K562 (cell line): ENCODE measurements around the gene ERCC6L.

Source experiments
- CEBPB ChIP-seq: fragments of 450-650 bp; IDR thresholded peaks from 2 replicates; pipeline ENCODE4 v1.6.1; 2016; ENCODE audit warnings: missing genetic modification characterization, missing compliant biosample characterization
- CTCF ChIP-seq, 3 experiments: IDR thresholded peaks in 2 of 3; conservative IDR thresholded peaks in 1 of 3; 2 replicates each; pipeline ENCODE4 v1.5.1; 2011 to 2012; ENCODE audit warnings: low read length in 3 of 3, mild to moderate bottlenecking in 3 of 3, control low read depth in 2 of 3, improper control_type of control experiment in 1 of 3, inconsistent platforms in 1 of 3, low read depth in 1 of 3, mixed read lengths in 1 of 3, moderate library complexity in 1 of 3; ENCODE audit not compliant: insufficient read depth in 2 of 3
- EZH2 ChIP-seq: IDR thresholded peaks from 2 replicates; pipeline ENCODE4 v1.6.1; 2012; ENCODE audit warnings: low read depth, mild to moderate bottlenecking, inconsistent platforms, low read length, borderline replicate concordance
- KLF1 ChIP-seq: fragments of 450-650 bp; IDR thresholded peaks from 2 replicates; pipeline ENCODE4 v1.6.1; 2016; ENCODE audit warnings: missing genetic modification characterization, missing compliant biosample characterization
- MYC ChIP-seq, 2 experiments: fragments of 250-450 bp in 1 of 2; sonication (Bioruptor Pico) in 1 of 2; IDR thresholded peaks; 2 replicates each; pipeline versions ENCODE4 v1.5.1 to v1.6.1; 2012 to 2021; ENCODE audit warnings: low read depth in 2 of 2, borderline replicate concordance in 1 of 2, improper control_type of control experiment in 1 of 2, low read length in 1 of 2, mild to moderate bottlenecking in 1 of 2, moderate library complexity in 1 of 2
- NR2C2 ChIP-seq, 2 experiments: fragments of 200-800 bp in 1 of 2; sonication (Bioruptor generic) in 1 of 2; sonication (generic) in 1 of 2; formaldehyde crosslinking in 1 of 2; IDR thresholded peaks; 2 replicates each; pipeline versions ENCODE4 v1.6.1 to v1.8.0; 2016 to 2022; ENCODE audit warnings: mild to moderate bottlenecking in 1 of 2, missing compliant biosample characterization in 1 of 2, missing genetic modification characterization in 1 of 2, missing genetic modification reagents in 1 of 2
- POLR2AphosphoS2 ChIP-seq: IDR thresholded peaks from 2 replicates; pipeline ENCODE4 v1.6.1; 2012; ENCODE audit warnings: low read length, improper control_type of control experiment
- SP2 ChIP-seq: IDR thresholded peaks from 2 replicates; pipeline ENCODE4 v1.6.1; 2011; ENCODE audit warnings: mild to moderate bottlenecking, low read depth, low read length, moderate library complexity; ENCODE audit not compliant: poor library complexity, severe bottlenecking; ENCODE audit errors: extremely low read depth
- THRB ChIP-seq: fragments of 450-650 bp; formaldehyde crosslinking; conservative IDR thresholded peaks from 2 replicates; pipeline ENCODE4 v1.4.0; 2022; ENCODE audit warnings: mild to moderate bottlenecking, missing genetic modification characterization
- ZNF354B ChIP-seq: fragments of 250-450 bp; sonication (Bioruptor Pico); IDR thresholded peaks from 2 replicates; pipeline ENCODE4 v1.4.0; 2020
- ZNF592 ChIP-seq: fragments of 450-650 bp; IDR thresholded peaks from 2 replicates; pipeline ENCODE4 v1.6.1; 2017; ENCODE audit warnings: antibody characterized with exemption, mild to moderate bottlenecking
- ZNF609 ChIP-seq: sonication (generic); formaldehyde crosslinking; IDR thresholded peaks from 2 replicates; pipeline ENCODE4 v1.8.1; 2023; ENCODE audit warnings: missing genetic modification reagents, mild to moderate bottlenecking, borderline replicate concordance

GRCh38 chrX:72260448-72260847, 21.6 kb upstream of the ERCC6L start:
- no peak for TF ChIP-seq THRB (CRISPR knock-in tag)
- no peak for TF ChIP-seq EZH2
- no peak for TF ChIP-seq POLR2AphosphoS2
- TF ChIP-seq SP2, result no peak
- TF ChIP-seq ZNF592, result no peak
- no peak for TF ChIP-seq KLF1 (tag)
- no peak for TF ChIP-seq NR2C2 (CRISPR knock-in tag; IDR thresholded peaks at IDR 0.05)
- TF ChIP-seq NR2C2 (tag; IDR thresholded peaks at IDR 0.05), result no peak
- no peak for TF ChIP-seq MYC (IDR thresholded peaks at IDR 0.05; ENCODE audit: low read depth, low read length)
- TF ChIP-seq MYC (CRISPR knock-in tag; IDR thresholded peaks at IDR 0.05; ENCODE audit: borderline replicate concordance, low read depth), result no peak
- TF ChIP-seq CTCF (IDR thresholded peaks at IDR 0.05 in 2 of 3, conservative IDR thresholded peaks at IDR 0.05 in 1 of 3; ENCODE audit: insufficient read depth in 2 of 3, low read depth in 1 of 3, low read length in 3 of 3), result no peak
- no peak for TF ChIP-seq ZNF609 (CRISPR knock-in tag)
- TF ChIP-seq CEBPB (tag), result no peak
- TF ChIP-seq ZNF354B (CRISPR knock-in tag), result no peak
